HepG2 (cell line): ENCODE measurements around the gene NCAPD2. TPM values are rescaled to one million over a fixed set of nuclear protein-coding genes. Genes with fewer than 3 reads are reported as not detected.

Experiments used
- ARID4A ChIP-seq: sonication (generic); formaldehyde crosslinking; IDR thresholded peaks from 2 replicates; pipeline ENCODE4 v1.5.0; 2020; ENCODE audit warnings: mild to moderate bottlenecking, missing genetic modification reagents, borderline replicate concordance
- BORCS8-MEF2B ChIP-seq: sonication (generic); formaldehyde crosslinking; IDR thresholded peaks from 2 replicates; pipeline ENCODE4 v1.8.0; 2022; ENCODE audit warnings: mild to moderate bottlenecking, missing genetic modification reagents
- ELF1 ChIP-seq: sonication (generic); formaldehyde crosslinking; IDR thresholded peaks from 2 replicates; pipeline ENCODE4 v1.4.0; 2020; ENCODE audit warnings: missing genetic modification reagents
- EP300 ChIP-seq, 3 experiments: sonication (generic) in 1 of 3; formaldehyde crosslinking in 1 of 3; IDR thresholded peaks; 2 replicates each; pipeline versions ENCODE4 v1.5.1 to v1.6.1; 2011 to 2020; ENCODE audit warnings: low read depth in 2 of 3, low read length in 2 of 3, borderline replicate concordance in 1 of 3, improper control_type of control experiment in 1 of 3, mild to moderate bottlenecking in 1 of 3, missing genetic modification reagents in 1 of 3, moderate library complexity in 1 of 3
- FOXK2 ChIP-seq: fragments of 450-650 bp; IDR thresholded peaks from 2 replicates; pipeline ENCODE4 v1.6.1; 2016
- GABPA ChIP-seq, 2 experiments: IDR thresholded peaks; 2 replicates each; pipeline ENCODE4 v1.6.1; 2011 to 2016; ENCODE audit warnings: low read depth in 2 of 2, low read length in 1 of 2, missing biosample characterization in 1 of 2, missing genetic modification characterization in 1 of 2
- GLMP ChIP-seq: sonication (generic); formaldehyde crosslinking; IDR thresholded peaks from 2 replicates; pipeline ENCODE4 v1.9.0; 2021; ENCODE audit warnings: missing genetic modification reagents, mild to moderate bottlenecking, borderline replicate concordance
- IRF9 ChIP-seq: sonication (generic); formaldehyde crosslinking; IDR thresholded peaks from 2 replicates; pipeline ENCODE4 v1.8.0; 2022; ENCODE audit warnings: missing genetic modification reagents, mild to moderate bottlenecking, borderline replicate concordance
- MED8 ChIP-seq: sonication (generic); formaldehyde crosslinking; IDR thresholded peaks from 2 replicates; pipeline ENCODE4 v1.8.1; 2023; ENCODE audit warnings: mild to moderate bottlenecking, missing genetic modification reagents; ENCODE audit not compliant: insufficient replicate concordance
- NCOA2 ChIP-seq: sonication (generic); formaldehyde crosslinking; IDR thresholded peaks from 2 replicates; pipeline ENCODE4 v1.8.0; 2022; ENCODE audit warnings: inconsistent platforms
- PREB ChIP-seq: sonication (generic); formaldehyde crosslinking; IDR thresholded peaks from 2 replicates; pipeline ENCODE4 v1.4.0; 2020; ENCODE audit warnings: missing genetic modification reagents
- SNAI1 ChIP-seq: sonication (generic); formaldehyde crosslinking; IDR thresholded peaks from 2 replicates; pipeline ENCODE4 v1.5.0; 2020; ENCODE audit warnings: mild to moderate bottlenecking, missing genetic modification reagents, borderline replicate concordance
- TBX2 ChIP-seq: sonication (generic); formaldehyde crosslinking; IDR thresholded peaks from 2 replicates; pipeline ENCODE4 v1.5.0; 2020; ENCODE audit warnings: missing genetic modification reagents, mild to moderate bottlenecking, borderline replicate concordance
- TRAFD1 ChIP-seq: sonication (generic); formaldehyde crosslinking; IDR thresholded peaks from 2 replicates; pipeline ENCODE4 v1.5.1; 2020; ENCODE audit warnings: missing genetic modification reagents, mild to moderate bottlenecking, borderline replicate concordance
- ZFP91 ChIP-seq: sonication (generic); formaldehyde crosslinking; IDR thresholded peaks from 2 replicates; pipeline ENCODE4 v1.9.0; 2022; ENCODE audit warnings: missing genetic modification reagents, mild to moderate bottlenecking, borderline replicate concordance
- ZNF224 ChIP-seq: sonication (generic); formaldehyde crosslinking; IDR thresholded peaks from 2 replicates; pipeline ENCODE4 v1.5.0; 2020; ENCODE audit warnings: mild to moderate bottlenecking, missing genetic modification reagents
- ZNF292 ChIP-seq: sonication (generic); formaldehyde crosslinking; IDR thresholded peaks from 2 replicates; pipeline ENCODE4 v1.8.1; 2022; ENCODE audit warnings: mild to moderate bottlenecking, low read depth, missing genetic modification reagents, borderline replicate concordance
- ZSCAN22 ChIP-seq: sonication (generic); formaldehyde crosslinking; IDR thresholded peaks from 2 replicates; pipeline ENCODE4 v1.4.0; 2020; ENCODE audit warnings: mild to moderate bottlenecking, missing genetic modification reagents
- polyA plus RNA-seq, 8 experiments: library from polyadenylated mRNA; depleted of rRNA in 3 of 8; stranded (reverse) in 7 of 8; unstranded in 1 of 8; fragments of >200 nt; fragmentation: Illumina TruSeq in 4 of 8; extraction: Trizol in 4 of 8; gene quantifications; 2 replicates each; pipeline versions ENCODE4 v1.2.1 to v1.2.3, GENCODE V29; 2011 to 2016; ENCODE audit warnings: low read depth in 4 of 8, missing spikeins in 1 of 8, mixed read lengths in 1 of 8; ENCODE audit not compliant: insufficient read depth in 1 of 8
- total RNA-seq, 5 experiments: library from RNA; depleted of rRNA; stranded (reverse); fragments of >200 nt; fragmentation: Illumina TruSeq; extraction: Trizol; gene quantifications; 2 replicates each; pipeline ENCODE4 v1.2.3, GENCODE V29; 2016; ENCODE audit warnings: low read depth in 1 of 5

Gene NCAPD2
- total and polyA plus RNA-seq, 2 of the 13 experiments (the other 11 are each of a cell fraction or from before 2014, with no cell fraction given): 51.1 to 65.6 TPM

- TF ChIP-seq ELF1 (CRISPR knock-in tag) (no peak), BORCS8-MEF2B (CRISPR knock-in tag) (no peak), PREB (CRISPR knock-in tag) (no peak), TRAFD1 (CRISPR knock-in tag) (no peak), FOXK2 (no peak), EP300 (IDR thresholded peaks at IDR 0.05; ENCODE audit: low read depth in 2 of 2, low read length in 2 of 2) (no peak), EP300 (CRISPR knock-in tag; IDR thresholded peaks at IDR 0.05; ENCODE audit: borderline replicate concordance) (no peak; the same call in 1 of the 2 replicates), GABPA (IDR thresholded peaks at IDR 0.05; ENCODE audit: low read depth, low read length) (no peak), GABPA (CRISPR knock-in tag; IDR thresholded peaks at IDR 0.05; ENCODE audit: low read depth) (no peak; the same call in 1 of the 2 replicates), NCOA2 (CRISPR knock-in tag) (no peak), ZNF292 (CRISPR knock-in tag) (no peak; the same call in 1 of the 2 replicates), ARID4A (CRISPR knock-in tag) (no peak; the same call in 1 of the 2 replicates), MED8 (CRISPR knock-in tag) (peak; percentile 17), ZNF224 (CRISPR knock-in tag) (0 out of 2 replicates have a peak, but pooled peaks have one; percentile 28), SNAI1 (no peak; the same call in 1 of the 2 replicates), TBX2 (CRISPR knock-in tag) (no peak), ZFP91 (no peak), GLMP (CRISPR knock-in tag) (no peak), ZSCAN22 (CRISPR knock-in tag) (0 out of 2 replicates have a peak, but pooled peaks have one; percentile 28), IRF9 (CRISPR knock-in tag) (no peak)
These were observed 39.7 kb downstream of the NCAPD2 start (continued) for GRCh38 chr12:6533653-6533922.
